Mucosa of descending colon (tissue), 3 donors: ENCODE results near the gene LGALS9B. TPM values are rescaled to one million over a fixed set of nuclear protein-coding genes. Genes with fewer than 3 reads are reported as not detected.
A peak's percentile ranks its signal among the peaks of the same experiment; 100 is the strongest.
"Not testable (repeated sequence)": the region's sequence is repeated elsewhere in the genome, so short reads cannot be mapped to it uniquely, and the experiment has no call there.

Experiments used
- ATAC-seq: fragments of 200-7000 bp; cut with Tn5 transposase; one replicate; pipeline ENCODE4 v1.9.1; 2020; ENCODE audit warnings: mild to moderate bottlenecking, moderate library complexity
- DNase-seq, 3 donors: peaks; one replicate each; pipeline ENCODE4 v3.0.0-alpha.2; 2020
- H3K36me3 ChIP-seq: fragments of 200-600 bp; one replicate; pipeline ENCODE4 v1.8.0; 2021; ENCODE audit warnings: low read depth, mild to moderate bottlenecking
- H3K4me1 ChIP-seq: fragments of 200-600 bp; one replicate; pipeline ENCODE4 v1.8.0; 2021; ENCODE audit warnings: low read depth, mild to moderate bottlenecking
- H3K4me3 ChIP-seq: fragments of 200-600 bp; one replicate; pipeline ENCODE4 v1.8.0; 2021; ENCODE audit warnings: mild to moderate bottlenecking
- H3K9me3 ChIP-seq: fragments of 200-600 bp; one replicate; pipeline ENCODE4 v1.8.0; 2021; ENCODE audit warnings: mild to moderate bottlenecking
- intact Hi-C, 2 donors: fragments of 100-400 bp; cut with DNase I in 1 of 2; cut with micrococcal nuclease in 1 of 2; formaldehyde crosslinking; loops; one replicate each; pipeline versions ENCODE4 v1.11.0 to v1.11.1; 2022; cut with DNase I, micrococcal nuclease
- total RNA-seq, 3 donors: library from RNA; stranded (reverse); fragmentation: NEBNext Ultra II Directional in 2 of 3; extraction: Animal tissue kit (Norgen Biotek cat#: 25700) in 2 of 3; gene quantifications; one replicate each; pipeline versions ENCODE4 v1.2.1 to v1.2.4, GENCODE V29; 2021 to 2023
- donor health status: DM: no; HTN: no; CAD: no; lungs with moderate emphysema.
- donor health status: DM: no; HTN: no; CAD: no.
- donor health status: DM: no; HTN: yes; CAD: no.

The LGALS9B gene
- total RNA-seq, 3 donors from 2014 or later = 14.3 to 55.3 (median 26.6) TPM

GRCh38 chr17:20416381-20416911 is 50.9 kb downstream of the LGALS9B start:
- ATAC-seq = not testable (repeated sequence)

GRCh38 chr17:20415479-20415878 is 51.9 kb downstream of the LGALS9B start:
- DNase-seq, H3K4me3 ChIP-seq, H3K4me1 ChIP-seq, intact Hi-C loops, H3K9me3 ChIP-seq, H3K36me3 ChIP-seq, ATAC-seq: not testable (repeated sequence)

More at GRCh38 chr17:20416381-20416911, 50.9 kb downstream of the LGALS9B start:
- DNase-seq, H3K4me1 ChIP-seq, H3K9me3 ChIP-seq, intact Hi-C loops, H3K4me3 ChIP-seq, H3K36me3 ChIP-seq: not testable (repeated sequence)

- H3K36me3 ChIP-seq, H3K9me3 ChIP-seq, H3K4me1 ChIP-seq, intact Hi-C loops, H3K4me3 ChIP-seq, DNase-seq: not testable (repeated sequence)
- peak; percentile 62 for ATAC-seq
These were observed 65.9 kb downstream of the LGALS9B start for GRCh38 chr17:20401306-20402022.

GRCh38 chr17:20400559-20401305 is 66.6 kb downstream of the LGALS9B start:
- H3K36me3 ChIP-seq, ATAC-seq, intact Hi-C loops, H3K4me3 ChIP-seq, H3K9me3 ChIP-seq, H3K4me1 ChIP-seq, DNase-seq: not testable (repeated sequence)

Other genes starting within 250 kb of the LGALS9B start
- gene CDRT15L2, start 112.2 kb upstream of the LGALS9B start, total RNA-seq = not detected